Memory B cell (primary cell): ENCODE results near the gene IL6R.

ENCODE experiments used
- ATAC-seq: fragments of 150-1000 bp; cut with Tn5 transposase; 2 replicates; pipeline ENCODE4 v1.10.0; 2021; ENCODE audit warnings: low read depth, mild to moderate bottlenecking, moderate library complexity
- DNase-seq, 2 donors: peaks; one replicate each; pipeline ENCODE4 v3.0.0; 2022; ENCODE audit warnings: low spot score in 2 of 2
- H3K27ac Mint-ChIP-seq: one replicate; pipeline ENCODE4 v1.8.0; 2022; ENCODE audit warnings: mild to moderate bottlenecking, moderate library complexity, mixed read lengths
- H3K27me3 Mint-ChIP-seq: one replicate; pipeline ENCODE4 v1.8.0; 2022; ENCODE audit warnings: mixed read lengths
- H3K36me3 Mint-ChIP-seq: one replicate; pipeline ENCODE4 v1.8.0; 2022; ENCODE audit warnings: mild to moderate bottlenecking, mixed read lengths
- H3K4me1 Mint-ChIP-seq: one replicate; pipeline ENCODE4 v1.8.0; 2022; ENCODE audit warnings: mixed read lengths
- H3K4me3 Mint-ChIP-seq: one replicate; pipeline ENCODE4 v1.8.0; 2022; ENCODE audit warnings: mild to moderate bottlenecking, moderate library complexity, mixed read lengths
- H3K9me3 Mint-ChIP-seq: one replicate; pipeline ENCODE4 v1.8.0; 2022; ENCODE audit warnings: mixed read lengths

IL6R gene

GRCh38 chr1:154427173-154428139 lies 22.3 kb downstream of the IL6R start:
- Mint-ChIP-seq H3K36me3 (peaks cover 5% of the 10 kb centered on the region), H3K4me1 (peaks cover 15% of the 10 kb centered on the region), H3K9me3 (no peaks in the 10 kb centered on the region), H3K4me3 (no peak overlapping the region), H3K27me3 (no peaks in the 10 kb centered on the region), H3K27ac (no peak overlapping the region)
- DNase-seq = no peak
- no peak for ATAC-seq

- Mint-ChIP-seq H3K36me3 (peaks cover 5% of the 10 kb centered on the region), H3K9me3 (no peaks in the 10 kb centered on the region), H3K4me3 (no peak overlapping the region), H3K27ac (no peak overlapping the region), H3K27me3 (no peaks in the 10 kb centered on the region), H3K4me1 (peaks cover 10% of the 10 kb centered on the region)
- DNase-seq (no peak), ATAC-seq (no peak)
Observed at GRCh38 chr1:154429118-154429517, 24.0 kb downstream of the IL6R start.

- no peak overlapping the region for H3K27ac Mint-ChIP-seq
- H3K27me3 Mint-ChIP-seq = no peaks in the 10 kb centered on the region
- DNase-seq = no peak
- H3K9me3 Mint-ChIP-seq = no peaks in the 10 kb centered on the region
- H3K36me3 Mint-ChIP-seq = peaks cover 5% of the 10 kb centered on the region
- no peak for ATAC-seq
- H3K4me3 Mint-ChIP-seq = no peak overlapping the region
- H3K4me1 Mint-ChIP-seq = peaks cover 10% of the 10 kb centered on the region
Observed at GRCh38 chr1:154429841-154430611, 24.9 kb downstream of the IL6R start.

- DNase-seq (no peak), ATAC-seq (no peak)
- H3K9me3 Mint-ChIP-seq = no peaks in the 10 kb centered on the region
- no peak overlapping the region for H3K27ac Mint-ChIP-seq
- H3K4me3 Mint-ChIP-seq = no peak overlapping the region
- H3K36me3 Mint-ChIP-seq = peaks cover 5% of the 10 kb centered on the region
- peaks cover 9% of the 10 kb centered on the region for H3K4me1 Mint-ChIP-seq
- H3K27me3 Mint-ChIP-seq = no peaks in the 10 kb centered on the region
Observed at GRCh38 chr1:154430903-154431302, 25.8 kb downstream of the IL6R start.

GRCh38 chr1:154431586-154432373 lies 26.6 kb downstream of the IL6R start:
- H3K4me3 Mint-ChIP-seq = no peak overlapping the region
- no peak overlapping the region for H3K27ac Mint-ChIP-seq
- H3K9me3 Mint-ChIP-seq = no peaks in the 10 kb centered on the region
- no peak for DNase-seq
- peaks cover 7% of the 10 kb centered on the region for H3K4me1 Mint-ChIP-seq
- no peak for ATAC-seq
- H3K36me3 Mint-ChIP-seq = peaks cover 5% of the 10 kb centered on the region
- H3K27me3 Mint-ChIP-seq = no peaks in the 10 kb centered on the region

- Mint-ChIP-seq H3K36me3 (peaks cover 8% of the 10 kb centered on the region), H3K27ac (no peak overlapping the region), H3K4me3 (no peak overlapping the region), H3K4me1 (peaks cover 7% of the 10 kb centered on the region), H3K27me3 (no peaks in the 10 kb centered on the region), H3K9me3 (no peaks in the 10 kb centered on the region)
- no peak for DNase-seq
- ATAC-seq = no peak
Observed at GRCh38 chr1:154433161-154433764, 28.1 kb downstream of the IL6R start.

GRCh38 chr1:154434346-154435085 lies 29.4 kb downstream of the IL6R start:
- H3K4me1 Mint-ChIP-seq = peaks cover 4% of the 10 kb centered on the region
- no peaks in the 10 kb centered on the region for H3K9me3 Mint-ChIP-seq
- no peaks in the 10 kb centered on the region for H3K27me3 Mint-ChIP-seq
- ATAC-seq (no peak), DNase-seq (no peak)
- no peak overlapping the region for H3K27ac Mint-ChIP-seq
- peaks cover 5% of the 10 kb centered on the region for H3K36me3 Mint-ChIP-seq
- no peak overlapping the region for H3K4me3 Mint-ChIP-seq

GRCh38 chr1:154435599-154436200 lies 30.6 kb downstream of the IL6R start:
- peaks cover 5% of the 10 kb centered on the region for H3K36me3 Mint-ChIP-seq
- H3K9me3 Mint-ChIP-seq = no peaks in the 10 kb centered on the region
- DNase-seq = no peak
- H3K4me3 Mint-ChIP-seq = no peak overlapping the region
- H3K27ac Mint-ChIP-seq = no peak overlapping the region
- H3K27me3 Mint-ChIP-seq = no peaks in the 10 kb centered on the region
- H3K4me1 Mint-ChIP-seq = peaks cover 7% of the 10 kb centered on the region
- no peak for ATAC-seq

GRCh38 chr1:154436433-154436832 lies 31.3 kb downstream of the IL6R start:
- H3K27ac Mint-ChIP-seq = no peak overlapping the region
- peaks cover 8% of the 10 kb centered on the region for H3K4me1 Mint-ChIP-seq
- DNase-seq (no peak), ATAC-seq (no peak)
- peaks cover 6% of the 10 kb centered on the region for H3K36me3 Mint-ChIP-seq
- H3K9me3 Mint-ChIP-seq = no peaks in the 10 kb centered on the region
- H3K4me3 Mint-ChIP-seq = no peak overlapping the region
- H3K27me3 Mint-ChIP-seq = no peaks in the 10 kb centered on the region

GRCh38 chr1:154440036-154440804 lies 35.1 kb downstream of the IL6R start:
- ATAC-seq = no peak
- peaks cover 8% of the 10 kb centered on the region for H3K36me3 Mint-ChIP-seq
- H3K9me3 Mint-ChIP-seq = no peaks in the 10 kb centered on the region
- H3K4me1 Mint-ChIP-seq = peaks cover 10% of the 10 kb centered on the region
- H3K27me3 Mint-ChIP-seq = no peaks in the 10 kb centered on the region
- peak overlapping the region; percentile 45 for H3K27ac Mint-ChIP-seq
- DNase-seq = no peak
- no peak overlapping the region for H3K4me3 Mint-ChIP-seq

GRCh38 chr1:154441241-154441888 lies 36.2 kb downstream of the IL6R start:
- no peak overlapping the region for H3K27ac Mint-ChIP-seq
- H3K9me3 Mint-ChIP-seq = no peaks in the 10 kb centered on the region
- peaks cover 13% of the 10 kb centered on the region for H3K36me3 Mint-ChIP-seq
- H3K4me3 Mint-ChIP-seq = no peak overlapping the region
- no peaks in the 10 kb centered on the region for H3K27me3 Mint-ChIP-seq
- H3K4me1 Mint-ChIP-seq = peaks cover 10% of the 10 kb centered on the region
- DNase-seq = no peak
- ATAC-seq = no peak
